Gastrocnemius medialis (tissue), 4 donors: ENCODE data around the gene SMCHD1. TPM values are rescaled to one million over a fixed set of nuclear protein-coding genes. Genes with fewer than 3 reads are reported as not detected.

ENCODE experiments used
- ATAC-seq, 2 donors: fragments of 150-250 bp; one replicate each; pipeline ENCODE4 v1.9.1; 2016
- DNase-seq, 2 donors: peaks; one replicate each; pipeline ENCODE4 v3.0.0-alpha.2; 2019
- H3K27ac ChIP-seq, 4 donors: fragments of 200-600 bp; sonication (generic); 1 replicate in 1 of 4; 2 replicates in 3 of 4; pipeline ENCODE4 v1.5.1; 2016 to 2018; ENCODE audit warnings: mild to moderate bottlenecking in 2 of 4, moderate library complexity in 1 of 4
- H3K27me3 ChIP-seq, 3 donors: fragments of 200-600 bp; sonication (generic) in 2 of 3; 1 replicate in 1 of 3; 2 replicates in 2 of 3; pipeline versions ENCODE4 v1.5.1 to v1.6.0; 2016 to 2019; ENCODE audit warnings: mild to moderate bottlenecking in 1 of 3, moderate library complexity in 1 of 3
- H3K36me3 ChIP-seq, 2 donors: fragments of 200-600 bp; sonication (generic) in 1 of 2; one replicate each; pipeline ENCODE4 v1.5.1; 2017 to 2018
- H3K4me1 ChIP-seq, 2 donors: fragments of 200-600 bp; sonication (generic) in 1 of 2; one replicate each; pipeline ENCODE4 v1.5.1; 2016 to 2017; ENCODE audit warnings: mild to moderate bottlenecking in 2 of 2
- H3K4me3 ChIP-seq, 4 donors: fragments of 200-600 bp; sonication (generic) in 3 of 4; 1 replicate in 1 of 4; 2 replicates in 3 of 4; pipeline ENCODE4 v1.5.1; 2016 to 2019; ENCODE audit warnings: mild to moderate bottlenecking in 2 of 4
- H3K9me3 ChIP-seq, 3 donors: fragments of 200-600 bp; sonication (generic) in 2 of 3; 1 replicate in 1 of 3; 2 replicates in 2 of 3; pipeline ENCODE4 v1.5.1; 2016 to 2019
- POLR2A ChIP-seq, 2 donors: fragments of 450-650 bp; IDR thresholded peaks; one replicate each; pipeline ENCODE4 v1.6.1; 2017; ENCODE audit warnings: antibody characterized with exemption in 2 of 2, mild to moderate bottlenecking in 2 of 2, moderate library complexity in 2 of 2
- in situ Hi-C, 4 donors: fragments of 200-750 bp; cut with MboI; loops; one replicate each; pipeline versions ENCODE4 v1.15.0 to v1.8.0; 2017; ENCODE audit warnings: low sequenced_read_pairs in 4 of 4
- intact Hi-C: fragments of 100-400 bp; cut with DNase I; formaldehyde crosslinking; loops from one replicate; pipeline ENCODE4 v1.15.1; 2023; ENCODE audit warnings: low total_unique reads
- total RNA-seq, 4 donors: library from RNA; depleted of rRNA; stranded (reverse); fragments of >200 nt; gene quantifications; one replicate each; pipeline versions ENCODE4 v1.1.0 to v1.2.3, GENCODE V29; 2016
- TF ChIP-seq, protein P1 (sequence below), 5 experiments: fragments of 450-650 bp in 3 of 5; fragments of 200-600 bp in 2 of 5; sonication (generic) in 2 of 5; IDR thresholded peaks in 4 of 5; conservative IDR thresholded peaks in 1 of 5; 1 replicate in 4 of 5; 2 replicates in 1 of 5; pipeline ENCODE4 v1.5.1; 2016 to 2019; ENCODE audit warnings: antibody characterized with exemption in 5 of 5, mild to moderate bottlenecking in 3 of 5, moderate library complexity in 3 of 5

SMCHD1 gene
- total RNA-seq, 4 donors from 2014 or later = 16.2 to 43.6 (median 22.7) TPM

DNA sequence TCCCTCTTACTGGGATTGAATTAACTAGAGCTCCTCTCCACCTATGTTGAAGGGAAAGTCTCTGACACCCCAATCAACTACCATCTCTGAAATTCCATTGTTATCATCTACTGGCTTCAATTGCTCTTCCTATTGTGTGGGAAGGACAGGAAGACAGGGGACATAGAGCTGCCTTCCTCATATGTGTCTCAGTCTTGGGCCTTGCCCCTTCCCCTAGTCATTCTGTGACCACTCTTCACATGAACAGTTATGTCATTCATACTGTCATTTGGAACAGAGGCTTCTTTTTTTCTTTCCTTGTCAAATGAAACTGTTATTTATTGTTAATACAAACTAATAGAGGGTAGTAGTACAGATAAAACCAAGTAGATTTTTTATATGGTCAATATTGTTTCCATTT lies 121.7 kb downstream of the SMCHD1 start:
- intact Hi-C loops = no loop called here
- in situ Hi-C loops = no loop called here
- no peak overlapping the region for H3K4me3 ChIP-seq
- peaks cover 0 to 69% of the 10 kb centered on the region in 2 donors for H3K36me3 ChIP-seq
- TF ChIP-seq, protein P1, sequence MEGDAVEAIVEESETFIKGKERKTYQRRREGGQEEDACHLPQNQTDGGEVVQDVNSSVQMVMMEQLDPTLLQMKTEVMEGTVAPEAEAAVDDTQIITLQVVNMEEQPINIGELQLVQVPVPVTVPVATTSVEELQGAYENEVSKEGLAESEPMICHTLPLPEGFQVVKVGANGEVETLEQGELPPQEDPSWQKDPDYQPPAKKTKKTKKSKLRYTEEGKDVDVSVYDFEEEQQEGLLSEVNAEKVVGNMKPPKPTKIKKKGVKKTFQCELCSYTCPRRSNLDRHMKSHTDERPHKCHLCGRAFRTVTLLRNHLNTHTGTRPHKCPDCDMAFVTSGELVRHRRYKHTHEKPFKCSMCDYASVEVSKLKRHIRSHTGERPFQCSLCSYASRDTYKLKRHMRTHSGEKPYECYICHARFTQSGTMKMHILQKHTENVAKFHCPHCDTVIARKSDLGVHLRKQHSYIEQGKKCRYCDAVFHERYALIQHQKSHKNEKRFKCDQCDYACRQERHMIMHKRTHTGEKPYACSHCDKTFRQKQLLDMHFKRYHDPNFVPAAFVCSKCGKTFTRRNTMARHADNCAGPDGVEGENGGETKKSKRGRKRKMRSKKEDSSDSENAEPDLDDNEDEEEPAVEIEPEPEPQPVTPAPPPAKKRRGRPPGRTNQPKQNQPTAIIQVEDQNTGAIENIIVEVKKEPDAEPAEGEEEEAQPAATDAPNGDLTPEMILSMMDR (IDR thresholded peaks at IDR 0.05 in 4 of 5, conservative IDR thresholded peaks at IDR 0.05 in 1 of 5) = no peak
- TF ChIP-seq POLR2A (IDR thresholded peaks at IDR 0.05) = no peak
- no peaks in the 10 kb centered on the region for H3K27me3 ChIP-seq
- no peaks in the 10 kb centered on the region for H3K4me1 ChIP-seq
- no peaks in the 10 kb centered on the region for H3K9me3 ChIP-seq
- DNase-seq (no peak), ATAC-seq (no peak)
- H3K27ac ChIP-seq = no peak overlapping the region

DNA sequence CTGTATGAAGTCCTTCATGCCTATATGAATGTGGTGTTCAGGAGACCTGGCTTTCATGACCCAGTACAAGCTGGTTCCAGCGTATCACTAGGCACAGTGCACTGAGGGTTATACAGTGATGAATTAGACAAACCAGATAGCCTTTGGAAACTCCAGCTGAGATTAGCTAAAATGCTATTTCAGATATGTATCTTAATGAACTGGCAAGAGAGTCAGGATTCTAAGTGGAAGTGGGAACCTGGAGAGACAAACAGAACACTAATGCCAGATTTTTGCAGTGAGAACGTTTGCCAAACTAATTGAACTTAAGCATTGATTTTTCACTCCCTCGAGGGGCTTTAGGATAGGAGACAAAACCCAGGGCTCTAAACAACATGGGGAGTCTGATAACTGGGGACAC lies 125.2 kb downstream of the SMCHD1 start:
- no peak overlapping the region for H3K4me3 ChIP-seq
- peaks cover under 1 to 64% of the 10 kb centered on the region in 2 donors for H3K36me3 ChIP-seq
- H3K27ac ChIP-seq = no peak overlapping the region
- H3K9me3 ChIP-seq = no peaks in the 10 kb centered on the region
- ATAC-seq = no peak
- no peaks in the 10 kb centered on the region for H3K4me1 ChIP-seq
- H3K27me3 ChIP-seq = no peaks in the 10 kb centered on the region
- intact Hi-C loops (loop anchor here (10.0 kb wide), 1 partner anchor 76 kb away; no protein-coding TSS in a partner anchor), in situ Hi-C loops (no loop called here)
- TF ChIP-seq, protein P1 (IDR thresholded peaks at IDR 0.05 in 4 of 5, conservative IDR thresholded peaks at IDR 0.05 in 1 of 5) = no peak
- TF ChIP-seq POLR2A (IDR thresholded peaks at IDR 0.05) = no peak
- DNase-seq = no peak

DNA sequence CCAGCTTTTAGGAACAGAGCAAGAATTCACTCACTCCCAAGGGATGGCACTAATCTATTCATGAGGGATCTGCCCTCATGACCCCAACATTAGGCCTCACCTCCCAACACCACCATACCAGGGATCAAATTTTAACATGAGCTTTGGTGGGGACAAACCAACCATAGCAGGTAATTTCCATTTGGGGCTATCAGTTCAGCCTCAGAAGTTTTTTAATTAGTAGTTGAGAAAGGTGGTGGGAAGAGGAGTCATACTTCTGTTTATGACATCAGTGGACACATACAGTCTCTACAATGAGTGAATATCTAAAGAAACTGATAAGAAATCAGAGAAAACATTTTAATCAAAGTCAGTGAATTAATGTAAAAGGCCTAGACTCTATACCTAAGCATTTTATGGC lies 131.7 kb downstream of the SMCHD1 start:
- in situ Hi-C loops (no loop called here), intact Hi-C loops (loop anchor here (10.0 kb wide), 1 partner anchor 82 kb away; no protein-coding TSS in a partner anchor)
- peaks cover 4 to 47% of the 10 kb centered on the region in 2 donors for H3K36me3 ChIP-seq
- H3K4me1 ChIP-seq = no peaks in the 10 kb centered on the region
- no peak overlapping the region for H3K27ac ChIP-seq
- no peak overlapping the region for H3K4me3 ChIP-seq
- ATAC-seq (no peak), DNase-seq (no peak)
- H3K27me3 ChIP-seq = no peaks in the 10 kb centered on the region
- TF ChIP-seq POLR2A (IDR thresholded peaks at IDR 0.05) = no peak
- TF ChIP-seq, protein P1 (IDR thresholded peaks at IDR 0.05 in 4 of 5, conservative IDR thresholded peaks at IDR 0.05 in 1 of 5) = no peak
- no peaks in the 10 kb centered on the region for H3K9me3 ChIP-seq

DNA sequence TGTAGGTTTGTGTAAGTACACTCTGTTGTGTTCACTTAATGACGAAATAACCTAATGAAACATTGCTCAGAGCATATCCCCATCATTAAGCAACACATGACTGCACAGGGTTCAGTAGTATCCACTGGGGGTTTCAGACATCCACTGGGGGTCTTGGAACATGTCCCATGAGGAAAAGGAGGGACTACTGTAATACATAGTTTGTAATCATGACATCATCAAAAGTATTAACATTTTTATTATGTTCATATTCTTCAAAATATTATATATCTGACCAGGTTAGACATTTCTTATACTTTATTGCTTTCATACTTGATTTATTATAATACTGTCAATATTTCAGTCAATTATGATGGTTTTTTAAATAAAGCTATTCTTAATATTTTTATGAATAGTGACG lies 136.9 kb downstream of the SMCHD1 start:
- in situ Hi-C loops (no loop called here), intact Hi-C loops (no loop called here)
- ATAC-seq (no peak), DNase-seq (no peak)
- Histone ChIP-seq H3K4me1 (no peaks in the 10 kb centered on the region), H3K9me3 (no peaks in the 10 kb centered on the region), H3K27me3 (no peaks in the 10 kb centered on the region), H3K4me3 (no peak overlapping the region), H3K36me3 (peaks cover 6 to 29% of the 10 kb centered on the region in 2 donors), H3K27ac (no peak overlapping the region)
- TF ChIP-seq, protein P1 (IDR thresholded peaks at IDR 0.05 in 4 of 5, conservative IDR thresholded peaks at IDR 0.05 in 1 of 5) = no peak
- no peak for TF ChIP-seq POLR2A (IDR thresholded peaks at IDR 0.05)

DNA sequence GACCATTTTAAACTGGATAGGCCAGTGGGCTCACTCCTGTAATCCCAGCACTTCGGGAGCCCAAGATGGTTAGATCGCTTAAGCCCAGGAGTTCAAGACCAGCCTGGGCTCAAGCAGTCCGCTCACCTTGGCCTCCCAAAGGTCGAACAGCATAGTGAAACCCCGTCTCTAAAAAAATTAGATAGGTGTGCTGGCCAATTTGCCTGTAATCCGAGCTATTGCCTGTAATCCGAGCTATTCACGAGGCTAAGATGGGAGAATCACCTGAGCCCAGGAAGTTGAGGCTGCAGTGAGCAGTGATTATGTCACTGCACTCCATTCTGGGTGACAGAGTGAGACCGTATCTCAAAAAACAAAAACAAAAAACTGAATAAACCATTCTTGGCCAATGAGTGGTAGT lies 138.6 kb downstream of the SMCHD1 start:
- TF ChIP-seq, protein P1 (IDR thresholded peaks at IDR 0.05 in 4 of 5, conservative IDR thresholded peaks at IDR 0.05 in 1 of 5) = no peak
- no peak for TF ChIP-seq POLR2A (IDR thresholded peaks at IDR 0.05)
- in situ Hi-C loops = no loop called here
- Histone ChIP-seq H3K27me3 (no peaks in the 10 kb centered on the region), H3K4me3 (no peak overlapping the region), H3K27ac (no peak overlapping the region), H3K4me1 (no peaks in the 10 kb centered on the region), H3K9me3 (no peaks in the 10 kb centered on the region), H3K36me3 (peaks cover 6 to 25% of the 10 kb centered on the region in 2 donors)
- no peak for ATAC-seq
- intact Hi-C loops = no loop called here
- DNase-seq = no peak
